ENCODE results near the gene ACOT7. TPM values are rescaled to one million over a fixed set of nuclear protein-coding genes. Genes with fewer than 3 reads are reported as not detected.
"Not testable (repeated sequence)": the region's sequence is repeated elsewhere in the genome, so short reads cannot be mapped to it uniquely, and the experiment has no call there.

The ACOT7 gene
- total RNA-seq, 1 experiment from 2014 or later: 120 TPM

GRCh38 chr1:6309564-6309963 is 84.0 kb downstream of the ACOT7 start:
- H3K4me1 ChIP-seq (ENCODE audit: control insufficient read depth, insufficient read depth, low read length): no peaks in the 10 kb centered on the region
- H3K9me3 ChIP-seq (ENCODE audit: control insufficient read depth, insufficient read depth, low read depth, low read length): no peaks in the 10 kb centered on the region
- no peak overlapping the region for H3K27ac ChIP-seq (ENCODE audit: low read length)
- no peaks in the 10 kb centered on the region for H3K36me3 ChIP-seq (ENCODE audit: control insufficient read depth, insufficient read depth, low read length)
- CTCF ChIA-PET: no interaction called here
- BruUV-seq (replicated peaks): no TSS peak
- DNase-seq (ENCODE audit: low read depth, low spot score) (no peak), ATAC-seq (no peak)
- no peak for TF ChIP-seq POLR2AphosphoS5 (IDR thresholded peaks at IDR 0.05; ENCODE audit: low read depth, low read length)
- TF ChIP-seq REST (IDR thresholded peaks at IDR 0.05; ENCODE audit: insufficient read depth in 1 of 2, low read depth in 2 of 2, low read length in 1 of 2): no peak
- no peak for TF ChIP-seq SIN3A (IDR thresholded peaks at IDR 0.05; ENCODE audit: borderline replicate concordance, insufficient read depth, low read depth, low read length)
- no peak for TF ChIP-seq TCF7L2 (IDR thresholded peaks at IDR 0.05; ENCODE audit: low read depth, low read length)
- no peaks in the 10 kb centered on the region for H3K27me3 ChIP-seq (ENCODE audit: control insufficient read depth, insufficient read depth, low read length)
- in situ Hi-C loops (cut with HindIII; ENCODE audit: low pct_unique_long_range_greater_than_20kb, low sequenced_read_pairs): no loop called here
- no peak overlapping the region for H3K4me3 ChIP-seq (ENCODE audit: low read depth in 2 of 2, low read length in 2 of 2)
- POLR2A ChIA-PET: no interaction called here
- intact Hi-C loops (cut with micrococcal nuclease; ENCODE audit: unreplicated experiment): no loop called here

- POLR2A ChIA-PET: no interaction called here
- in situ Hi-C loops (cut with HindIII; ENCODE audit: low pct_unique_long_range_greater_than_20kb, low sequenced_read_pairs): no loop called here
These were observed 85.1 kb downstream of the ACOT7 start for GRCh38 chr1:6308449-6308848.

GRCh38 chr1:6307682-6308081 is 85.9 kb downstream of the ACOT7 start:
- CTCF ChIA-PET; BruUV-seq (replicated peaks): not testable (repeated sequence)

More at GRCh38 chr1:6308449-6308848, 85.1 kb downstream of the ACOT7 start:
- ATAC-seq (no peak), DNase-seq (ENCODE audit: low read depth, low spot score) (no peak)
- no peaks in the 10 kb centered on the region for H3K27me3 ChIP-seq (ENCODE audit: control insufficient read depth, insufficient read depth, low read length)
- TF ChIP-seq SIN3A (IDR thresholded peaks at IDR 0.05; ENCODE audit: borderline replicate concordance, insufficient read depth, low read depth, low read length) (no peak), REST (IDR thresholded peaks at IDR 0.05; ENCODE audit: insufficient read depth in 1 of 2, low read depth in 2 of 2, low read length in 1 of 2) (no peak), CTCF (IDR thresholded peaks at IDR 0.05) (no peak), POLR2AphosphoS5 (IDR thresholded peaks at IDR 0.05; ENCODE audit: low read depth, low read length) (no peak), TCF7L2 (IDR thresholded peaks at IDR 0.05; ENCODE audit: low read depth, low read length) (no peak)
- H3K4me3 ChIP-seq (ENCODE audit: low read depth in 2 of 2, low read length in 2 of 2): no peak overlapping the region
- intact Hi-C loops (cut with micrococcal nuclease; ENCODE audit: unreplicated experiment): no loop called here
- CTCF ChIA-PET: no interaction called here
- H3K4me1 ChIP-seq (ENCODE audit: control insufficient read depth, insufficient read depth, low read length): no peaks in the 10 kb centered on the region
- no peak overlapping the region for H3K27ac ChIP-seq (ENCODE audit: low read length)
- no TSS peak for BruUV-seq (replicated peaks)
- no peaks in the 10 kb centered on the region for H3K36me3 ChIP-seq (ENCODE audit: control insufficient read depth, insufficient read depth, low read length)
- no peaks in the 10 kb centered on the region for H3K9me3 ChIP-seq (ENCODE audit: control insufficient read depth, insufficient read depth, low read depth, low read length)

More at GRCh38 chr1:6307682-6308081, 85.9 kb downstream of the ACOT7 start:
- H3K4me3 ChIP-seq (ENCODE audit: low read depth in 2 of 2, low read length in 2 of 2); in situ Hi-C loops (cut with HindIII; ENCODE audit: low pct_unique_long_range_greater_than_20kb, low sequenced_read_pairs); DNase-seq (ENCODE audit: low read depth, low spot score); intact Hi-C loops (cut with micrococcal nuclease; ENCODE audit: unreplicated experiment); H3K36me3 ChIP-seq (ENCODE audit: control insufficient read depth, insufficient read depth, low read length); H3K27me3 ChIP-seq (ENCODE audit: control insufficient read depth, insufficient read depth, low read length); H3K9me3 ChIP-seq (ENCODE audit: control insufficient read depth, insufficient read depth, low read depth, low read length); ATAC-seq; H3K4me1 ChIP-seq (ENCODE audit: control insufficient read depth, insufficient read depth, low read length); H3K27ac ChIP-seq (ENCODE audit: low read length); POLR2A ChIA-PET: not testable (repeated sequence)

Measured in Panc1 (cell line).